ENCODE measurements around the gene ACSL6.

DNA sequence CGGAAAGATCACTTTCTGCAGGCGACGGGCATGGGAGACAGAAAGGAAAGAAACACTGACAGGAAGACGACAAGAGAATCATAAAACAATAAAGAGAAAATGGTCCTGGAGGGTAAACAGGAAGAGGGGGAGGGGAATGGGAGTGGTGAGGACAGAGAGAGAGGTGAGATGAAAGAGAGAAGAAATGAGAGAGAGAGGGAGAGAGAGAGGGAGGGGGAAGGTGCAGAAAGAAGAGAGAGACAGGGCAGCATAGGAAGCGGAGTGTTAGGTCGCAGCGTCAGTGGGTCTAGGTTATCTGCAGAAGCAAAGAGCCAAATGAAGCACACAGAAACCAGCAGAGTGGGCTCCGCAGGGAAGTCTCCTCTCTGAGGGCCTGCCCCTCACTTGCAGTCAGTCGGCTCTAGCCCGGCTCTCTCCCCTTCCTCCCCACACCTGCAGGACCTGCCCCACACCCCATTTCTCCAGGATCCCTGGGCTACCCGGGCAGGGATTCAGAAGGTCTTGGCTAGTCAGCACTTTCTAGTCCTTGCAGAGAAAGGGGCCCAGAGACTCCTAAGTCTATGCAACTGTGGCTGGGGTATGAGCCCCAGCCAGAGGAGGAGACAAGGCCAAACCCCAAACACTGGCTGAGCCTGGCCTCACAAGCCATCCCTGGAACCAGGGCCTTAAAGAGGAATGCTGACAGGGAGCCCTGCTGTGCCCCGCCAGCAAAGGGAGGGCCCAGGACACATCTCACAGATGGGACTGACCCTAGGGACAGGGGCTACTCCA is 36.3 kb downstream of the ACSL6 start:
- TF ChIP-seq, protein P1, sequence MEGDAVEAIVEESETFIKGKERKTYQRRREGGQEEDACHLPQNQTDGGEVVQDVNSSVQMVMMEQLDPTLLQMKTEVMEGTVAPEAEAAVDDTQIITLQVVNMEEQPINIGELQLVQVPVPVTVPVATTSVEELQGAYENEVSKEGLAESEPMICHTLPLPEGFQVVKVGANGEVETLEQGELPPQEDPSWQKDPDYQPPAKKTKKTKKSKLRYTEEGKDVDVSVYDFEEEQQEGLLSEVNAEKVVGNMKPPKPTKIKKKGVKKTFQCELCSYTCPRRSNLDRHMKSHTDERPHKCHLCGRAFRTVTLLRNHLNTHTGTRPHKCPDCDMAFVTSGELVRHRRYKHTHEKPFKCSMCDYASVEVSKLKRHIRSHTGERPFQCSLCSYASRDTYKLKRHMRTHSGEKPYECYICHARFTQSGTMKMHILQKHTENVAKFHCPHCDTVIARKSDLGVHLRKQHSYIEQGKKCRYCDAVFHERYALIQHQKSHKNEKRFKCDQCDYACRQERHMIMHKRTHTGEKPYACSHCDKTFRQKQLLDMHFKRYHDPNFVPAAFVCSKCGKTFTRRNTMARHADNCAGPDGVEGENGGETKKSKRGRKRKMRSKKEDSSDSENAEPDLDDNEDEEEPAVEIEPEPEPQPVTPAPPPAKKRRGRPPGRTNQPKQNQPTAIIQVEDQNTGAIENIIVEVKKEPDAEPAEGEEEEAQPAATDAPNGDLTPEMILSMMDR (IDR thresholded peaks at IDR 0.05): no peak
- no peak for TF ChIP-seq POLR2A (IDR thresholded peaks at IDR 0.05)

All from uterus (tissue), 2 donors.